ENCODE results near the gene POC5. TPM values are rescaled to one million over a fixed set of nuclear protein-coding genes. Genes with fewer than 3 reads are reported as not detected.
A peak's percentile ranks its signal among the peaks of the same experiment; 100 is the strongest.
"Not testable (repeated sequence)": the region's sequence is repeated elsewhere in the genome, so short reads cannot be mapped to it uniquely, and the experiment has no call there.

Gene POC5
- total RNA-seq (ENCODE audit: insufficient read depth, low replicate concordance) = 19.0 TPM

GRCh38 chr5:75717082-75717922, at the start of gene POC5:
Gene POC5, minus strand, starts transcription at chr5:75717437. Its CDS starts 4,500 bp downstream, at chr5:75712937.
- peak; percentile 96 for DNase-seq (ENCODE audit: low spot score)

GRCh38 chr5:75758116-75758515, 40.9 kb upstream of the POC5 start:
- DNase-seq (ENCODE audit: low spot score) = no peak

GRCh38 chr5:75756981-75757380, 39.7 kb upstream of the POC5 start:
- no peak for DNase-seq (ENCODE audit: low spot score)

- DNase-seq (ENCODE audit: low spot score) = no peak
Measured at GRCh38 chr5:75756211-75756610, 39.0 kb upstream of the POC5 start.

GRCh38 chr5:75753182-75753581, 35.9 kb upstream of the POC5 start:
- DNase-seq (ENCODE audit: low spot score) = no peak

GRCh38 chr5:75744355-75744754, 27.1 kb upstream of the POC5 start:
- no peak for DNase-seq (ENCODE audit: low spot score)

- no peak for DNase-seq (ENCODE audit: low spot score)
Measured at GRCh38 chr5:75736273-75736672, 19.0 kb upstream of the POC5 start.

- DNase-seq (ENCODE audit: low spot score) = peak; percentile 44
Measured at GRCh38 chr5:75734913-75735789, 17.9 kb upstream of the POC5 start.

- DNase-seq (ENCODE audit: low spot score) = no peak
Measured at GRCh38 chr5:75733767-75734166, 16.5 kb upstream of the POC5 start.

GRCh38 chr5:75731515-75731914, 14.3 kb upstream of the POC5 start:
- not testable (repeated sequence) for DNase-seq (ENCODE audit: low spot score)

GRCh38 chr5:75729321-75729720, 12.1 kb upstream of the POC5 start:
- peak; percentile 1 for DNase-seq (ENCODE audit: low spot score)

- no peak for DNase-seq (ENCODE audit: low spot score)
Measured at GRCh38 chr5:75727931-75728330, 10.7 kb upstream of the POC5 start.

GRCh38 chr5:75726224-75726623, 9.0 kb upstream of the POC5 start:
- not testable (repeated sequence) for DNase-seq (ENCODE audit: low spot score)

GRCh38 chr5:75723378-75723777, 6.1 kb upstream of the POC5 start:
- no peak for DNase-seq (ENCODE audit: low spot score)

GRCh38 chr5:75721573-75721972, 4.3 kb upstream of the POC5 start:
- DNase-seq (ENCODE audit: low spot score) = no peak

- no peak for DNase-seq (ENCODE audit: low spot score)
Measured at GRCh38 chr5:75720882-75721281, 3.6 kb upstream of the POC5 start.

- DNase-seq (ENCODE audit: low spot score) = no peak
Measured at GRCh38 chr5:75716715-75717081, 539 bp downstream of the POC5 start.

GRCh38 chr5:75712091-75712490, 5.1 kb downstream of the POC5 start:
- no peak for DNase-seq (ENCODE audit: low spot score)

- DNase-seq (ENCODE audit: low spot score) = no peak
Measured at GRCh38 chr5:75711151-75711550, 6.1 kb downstream of the POC5 start.

GRCh38 chr5:75710637-75711036, 6.6 kb downstream of the POC5 start:
- no peak for DNase-seq (ENCODE audit: low spot score)

GRCh38 chr5:75707911-75708509, 9.2 kb downstream of the POC5 start:
- DNase-seq (ENCODE audit: low spot score) = no peak

GRCh38 chr5:75706775-75707174, 10.5 kb downstream of the POC5 start:
- DNase-seq (ENCODE audit: low spot score) = no peak
